SH-SY5Y (cell line): Measurements from ENCODE around the gene C2orf68.

Experiments used
- GATA2 ChIP-seq: IDR thresholded peaks from 2 replicates; pipeline ENCODE4 v1.6.1; 2011; ENCODE audit warnings: mild to moderate bottlenecking, low read depth, low read length
- GATA3 ChIP-seq: IDR thresholded peaks from 2 replicates; pipeline ENCODE4 v1.6.1; 2011; ENCODE audit warnings: low read depth, mild to moderate bottlenecking, low read length, moderate library complexity

GRCh38 chr2:85652056-85652455 lies 40.2 kb upstream of the C2orf68 start:
- TF ChIP-seq GATA3: no peak
- TF ChIP-seq GATA2: no peak
